ENCODE measurements around the gene RAB6D.
"Not testable (repeated sequence)": the region's sequence is repeated elsewhere in the genome, so short reads cannot be mapped to it uniquely, and the experiment has no call there.

Gene RAB6D

DNA sequence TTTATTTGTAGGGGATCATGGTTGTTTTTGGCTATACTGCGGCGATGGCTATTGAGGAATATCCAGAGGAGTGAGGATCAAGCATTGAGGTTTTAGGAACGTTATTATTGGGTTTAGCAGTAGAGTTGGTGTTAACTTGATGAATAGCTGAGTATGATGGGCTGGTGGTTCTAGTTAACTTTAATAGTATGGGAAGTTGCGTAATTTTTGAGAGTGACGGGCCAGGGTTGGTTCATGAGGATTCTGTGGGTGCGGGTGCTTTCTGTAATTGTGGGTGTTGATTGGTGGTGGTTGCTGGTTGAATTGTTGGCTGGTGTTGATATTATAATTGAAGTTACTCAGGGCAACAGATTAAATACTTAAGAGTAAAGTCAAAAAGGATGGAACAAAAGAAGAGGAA lies 6.0 kb upstream of the RAB6D start:
- TF ChIP-seq, protein P1, sequence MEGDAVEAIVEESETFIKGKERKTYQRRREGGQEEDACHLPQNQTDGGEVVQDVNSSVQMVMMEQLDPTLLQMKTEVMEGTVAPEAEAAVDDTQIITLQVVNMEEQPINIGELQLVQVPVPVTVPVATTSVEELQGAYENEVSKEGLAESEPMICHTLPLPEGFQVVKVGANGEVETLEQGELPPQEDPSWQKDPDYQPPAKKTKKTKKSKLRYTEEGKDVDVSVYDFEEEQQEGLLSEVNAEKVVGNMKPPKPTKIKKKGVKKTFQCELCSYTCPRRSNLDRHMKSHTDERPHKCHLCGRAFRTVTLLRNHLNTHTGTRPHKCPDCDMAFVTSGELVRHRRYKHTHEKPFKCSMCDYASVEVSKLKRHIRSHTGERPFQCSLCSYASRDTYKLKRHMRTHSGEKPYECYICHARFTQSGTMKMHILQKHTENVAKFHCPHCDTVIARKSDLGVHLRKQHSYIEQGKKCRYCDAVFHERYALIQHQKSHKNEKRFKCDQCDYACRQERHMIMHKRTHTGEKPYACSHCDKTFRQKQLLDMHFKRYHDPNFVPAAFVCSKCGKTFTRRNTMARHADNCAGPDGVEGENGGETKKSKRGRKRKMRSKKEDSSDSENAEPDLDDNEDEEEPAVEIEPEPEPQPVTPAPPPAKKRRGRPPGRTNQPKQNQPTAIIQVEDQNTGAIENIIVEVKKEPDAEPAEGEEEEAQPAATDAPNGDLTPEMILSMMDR (IDR thresholded peaks at IDR 0.05; ENCODE audit: low read depth, low read length, missing control alignments), result no peak
- DNase-seq (ENCODE audit: low read depth), result no peak

DNA sequence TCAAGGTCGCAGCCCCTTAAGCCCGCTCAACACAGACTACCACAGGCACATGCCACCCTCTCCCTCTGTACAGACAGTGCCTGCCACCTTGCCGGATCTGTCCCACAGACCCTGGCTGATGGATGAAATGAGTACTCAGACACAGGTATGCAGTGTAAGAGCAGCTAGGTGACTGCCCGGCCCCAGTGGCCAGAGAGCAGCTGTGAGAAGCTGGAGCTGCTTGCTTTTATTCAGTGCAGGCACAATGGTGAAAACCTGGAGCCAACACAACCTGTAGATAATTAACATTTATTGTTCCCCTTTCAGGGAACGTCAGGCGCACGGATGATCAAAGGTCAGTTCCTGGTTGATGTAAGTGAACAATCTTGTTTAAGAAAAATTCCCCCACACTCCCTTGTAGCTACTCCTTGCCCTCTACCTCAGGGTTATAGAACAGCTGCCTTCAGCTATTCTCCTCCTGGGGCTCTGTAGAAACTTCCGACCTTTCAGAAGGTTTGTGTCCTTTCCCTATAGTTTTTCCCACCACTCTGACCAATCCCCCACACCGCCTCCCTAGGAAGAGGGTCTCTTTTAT lies 4.6 kb upstream of the RAB6D start:
- H3K4me3 ChIP-seq (ENCODE audit: low read depth, low read length); DNase-seq (ENCODE audit: low read depth): not testable (repeated sequence)

More for the DNA sequence above, 6.0 kb upstream of the RAB6D start:
- H3K4me3 ChIP-seq (ENCODE audit: low read depth, low read length), result no peak overlapping the region

DNA sequence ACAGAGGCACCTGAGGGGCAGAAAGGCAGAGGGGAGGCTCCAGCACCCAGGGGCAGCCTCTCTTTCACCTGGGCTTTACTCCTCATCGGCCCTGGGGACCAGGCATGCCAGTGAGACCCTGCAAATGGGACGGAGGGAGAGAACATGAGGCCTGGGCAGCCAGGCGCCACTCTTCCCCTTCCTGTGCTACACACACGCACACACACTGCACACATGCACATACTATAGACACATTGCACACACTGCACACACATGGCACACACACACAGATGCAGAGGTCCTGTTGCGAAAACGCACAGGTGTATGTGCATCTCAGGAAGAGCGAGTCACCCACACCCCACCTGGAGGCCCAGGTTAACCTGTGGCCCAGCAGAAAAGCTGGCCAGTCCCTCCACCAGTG lies 3.4 kb upstream of the RAB6D start:
- TF ChIP-seq, protein P1 (IDR thresholded peaks at IDR 0.05; ENCODE audit: low read depth, low read length, missing control alignments), result no peak
- no peak for DNase-seq (ENCODE audit: low read depth)
- no peak overlapping the region for H3K4me3 ChIP-seq (ENCODE audit: low read depth, low read length)

DNA sequence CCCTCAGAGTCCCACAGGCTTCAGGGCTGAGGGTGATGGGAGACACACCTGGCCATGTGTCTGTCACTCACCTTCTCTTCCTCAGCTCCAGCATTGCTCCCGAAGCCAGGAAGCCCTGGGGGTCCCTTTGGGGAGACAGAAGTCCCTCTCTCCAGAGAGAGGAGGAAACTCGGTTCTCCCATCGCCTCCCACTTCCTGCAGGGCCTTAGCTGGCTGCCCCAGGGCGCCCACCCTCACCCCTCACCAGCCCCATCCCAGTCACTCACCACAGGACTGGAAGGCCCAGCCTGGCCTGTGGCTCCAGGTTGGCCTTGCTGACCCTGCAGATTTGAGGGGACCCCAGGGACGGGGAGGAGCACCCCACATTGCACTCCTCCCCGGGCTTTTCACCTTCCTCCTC lies 2.7 kb upstream of the RAB6D start:
- TF ChIP-seq, protein P1 (IDR thresholded peaks at IDR 0.05; ENCODE audit: low read depth, low read length, missing control alignments), result no peak
- DNase-seq (ENCODE audit: low read depth), result no peak

DNA sequence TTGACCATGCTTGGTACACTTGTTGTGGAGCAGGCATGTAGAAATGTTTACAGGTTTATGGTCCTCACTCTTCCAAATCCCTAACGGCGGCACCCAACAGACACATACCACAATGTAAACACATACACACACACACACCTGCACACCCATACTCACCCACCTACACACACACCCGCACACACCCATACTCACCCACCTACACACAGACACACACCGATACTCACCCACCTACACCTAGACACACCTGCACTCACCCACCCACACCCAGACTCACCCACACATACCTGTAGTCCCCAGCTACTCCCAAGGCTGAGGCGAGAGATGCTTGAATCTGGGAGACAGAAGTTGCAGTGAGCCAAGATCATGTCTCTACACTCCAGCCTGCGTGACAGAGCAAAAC lies 1.5 kb upstream of the RAB6D start:
- no peak overlapping the region for H3K4me3 ChIP-seq (ENCODE audit: low read depth, low read length)
- no peak for DNase-seq (ENCODE audit: low read depth)
- TF ChIP-seq, protein P1 (IDR thresholded peaks at IDR 0.05; ENCODE audit: low read depth, low read length, missing control alignments), result no peak

More for the DNA sequence above, 2.7 kb upstream of the RAB6D start:
- H3K4me3 ChIP-seq (ENCODE audit: low read depth, low read length), result no peak overlapping the region

DNA sequence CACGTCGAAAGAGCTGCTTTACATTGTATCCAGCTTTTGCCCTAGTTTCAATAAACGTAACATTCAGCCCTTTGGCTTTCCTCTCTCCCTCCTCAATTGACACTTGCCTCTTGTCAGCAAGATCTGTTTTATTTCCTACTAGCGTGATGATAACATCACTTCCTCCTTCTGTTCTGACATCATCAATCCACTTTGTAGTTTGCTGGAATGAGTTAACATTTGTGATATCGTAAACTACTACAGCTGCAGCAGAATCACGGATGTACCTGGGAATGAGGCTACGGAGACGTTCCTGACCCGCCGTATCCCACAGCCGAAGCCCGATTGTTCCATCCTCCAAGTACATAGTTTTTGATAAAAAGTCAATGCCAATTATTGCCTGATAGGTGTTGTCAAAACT lies 755 bp downstream of the RAB6D start:
- not testable (repeated sequence) for DNase-seq (ENCODE audit: low read depth); H3K4me3 ChIP-seq (ENCODE audit: low read depth, low read length)

DNA sequence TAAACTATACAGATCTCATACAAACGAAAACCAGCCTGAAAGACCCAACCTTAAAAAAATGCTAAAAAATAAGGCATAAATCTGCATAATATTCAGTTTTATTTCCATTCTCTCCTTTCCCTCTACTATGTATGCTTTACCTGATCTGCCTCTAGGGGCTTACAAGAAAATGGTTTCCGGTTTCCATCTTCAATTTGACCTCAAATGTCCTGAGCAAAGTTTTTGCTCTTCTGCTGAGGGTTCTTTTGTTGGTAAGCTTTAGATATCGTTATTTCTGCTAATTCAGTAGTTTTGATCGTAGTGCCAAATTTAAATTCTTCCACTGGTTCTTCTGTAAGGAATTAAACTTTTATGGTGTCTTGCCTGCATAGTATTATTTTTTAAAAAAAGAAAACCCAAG lies 2.2 kb downstream of the RAB6D start:
- not testable (repeated sequence) for H3K4me3 ChIP-seq (ENCODE audit: low read depth, low read length); DNase-seq (ENCODE audit: low read depth)

DNA sequence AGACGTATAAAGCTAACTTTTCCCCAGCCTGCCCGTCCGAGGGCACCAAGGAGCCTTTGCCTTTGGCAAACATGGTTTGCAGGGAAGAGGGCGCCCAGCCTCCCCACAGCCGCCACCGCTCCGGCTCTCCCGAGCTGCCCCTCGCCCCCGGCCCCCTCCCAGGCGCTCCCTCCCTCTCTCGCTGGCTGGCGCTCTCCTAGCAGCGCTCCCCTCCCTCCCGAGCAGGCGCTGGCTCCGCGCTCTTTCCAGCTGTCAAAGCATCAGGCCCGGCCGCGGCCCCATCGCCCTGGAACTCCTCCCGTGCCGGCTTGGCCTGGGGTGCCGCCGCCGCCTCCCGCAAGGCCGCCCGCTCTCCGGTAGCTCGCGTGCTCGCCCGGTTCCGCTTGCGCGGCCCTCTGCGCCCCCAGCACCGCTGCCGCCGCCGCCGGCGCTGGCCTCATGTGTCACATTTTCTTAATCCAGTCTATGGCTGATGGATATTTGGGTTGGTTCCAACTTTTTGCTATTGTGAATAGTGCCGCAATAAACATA lies 10.7 kb downstream of the RAB6D start:
- not testable (repeated sequence) for H3K4me3 ChIP-seq (ENCODE audit: low read depth, low read length); DNase-seq (ENCODE audit: low read depth)

DNA sequence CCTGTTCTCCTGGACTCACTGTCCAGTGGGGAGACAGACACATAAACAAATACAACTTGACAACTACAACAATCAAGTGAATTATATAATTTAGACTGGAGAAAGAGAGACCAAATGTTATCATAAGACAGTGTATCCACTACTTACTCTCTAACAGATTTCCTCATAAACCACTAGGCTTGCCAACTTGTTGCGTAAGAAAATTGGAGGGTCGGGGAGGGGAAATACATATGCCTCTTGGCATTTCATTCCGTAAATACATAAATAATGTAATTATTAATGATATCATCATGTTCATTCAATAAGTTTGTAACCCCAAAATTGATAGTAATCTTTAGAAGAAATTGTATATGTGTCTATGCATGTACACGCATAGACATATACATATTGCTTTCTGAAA lies 14.9 kb downstream of the RAB6D start:
- no peak overlapping the region for H3K4me3 ChIP-seq (ENCODE audit: low read depth, low read length)
- TF ChIP-seq, protein P1 (IDR thresholded peaks at IDR 0.05; ENCODE audit: low read depth, low read length, missing control alignments), result no peak

DNA sequence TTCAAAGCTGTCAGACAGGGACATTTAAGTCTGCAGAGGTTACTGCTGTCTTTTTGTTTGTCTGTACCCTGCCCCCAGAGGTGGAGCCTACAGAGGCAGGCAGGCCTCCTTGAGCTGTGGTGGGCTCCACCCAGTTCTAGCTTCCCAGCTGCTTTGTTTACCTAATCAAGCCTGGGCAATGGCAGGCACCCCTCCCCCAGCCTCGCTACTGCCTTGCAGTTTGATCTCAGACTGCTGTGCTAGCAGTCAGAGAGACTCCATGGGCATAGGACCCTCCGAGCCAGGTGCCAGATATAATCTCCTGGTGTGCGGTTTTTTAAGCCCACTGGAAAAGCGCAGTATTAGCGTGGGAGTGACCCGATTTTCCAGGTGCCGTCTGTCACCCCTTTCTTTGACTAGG lies 16.9 kb downstream of the RAB6D start:
- not testable (repeated sequence) for H3K4me3 ChIP-seq (ENCODE audit: low read depth, low read length); DNase-seq (ENCODE audit: low read depth)

More for the DNA sequence above, 14.9 kb downstream of the RAB6D start:
- no peak for DNase-seq (ENCODE audit: low read depth)

DNA sequence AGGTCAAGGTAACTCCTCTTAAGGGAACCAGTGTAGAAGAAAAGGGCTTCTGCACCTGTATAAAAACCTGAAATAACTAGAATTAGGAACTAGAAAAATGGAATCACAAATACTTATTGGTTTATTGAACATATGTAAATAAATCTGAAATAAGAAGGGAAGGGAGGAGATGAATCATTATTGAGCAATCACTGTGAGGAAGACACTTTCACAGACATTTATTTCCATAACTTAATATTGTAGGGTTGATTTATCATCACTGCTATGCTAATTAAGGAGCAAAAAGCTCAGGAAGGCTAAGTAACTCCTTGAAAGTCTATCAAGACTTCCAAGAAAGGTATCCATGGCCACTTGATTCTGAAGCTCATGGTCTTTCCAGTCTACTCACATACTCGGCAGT lies 24.7 kb downstream of the RAB6D start:
- not testable (repeated sequence) for DNase-seq (ENCODE audit: low read depth)

More for the DNA sequence above, 24.7 kb downstream of the RAB6D start:
- H3K4me3 ChIP-seq (ENCODE audit: low read depth, low read length), result not testable (repeated sequence)
